Thyroid gland (tissue), 4 donors: ENCODE data around the gene JMJD1C.

ENCODE experiments used
- CTCF ChIP-seq, 6 experiments: fragments of 200-600 bp in 3 of 6; fragments of 450-650 bp in 3 of 6; sonication (generic) in 3 of 6; IDR thresholded peaks; one replicate each; pipeline ENCODE4 v1.5.1; 2016 to 2019; ENCODE audit warnings: antibody characterized with exemption in 6 of 6, mild to moderate bottlenecking in 2 of 6, inconsistent platforms in 1 of 6, moderate library complexity in 1 of 6
- POLR2A ChIP-seq, 2 donors: fragments of 450-650 bp; IDR thresholded peaks; one replicate each; pipeline ENCODE4 v1.6.1; 2017; ENCODE audit warnings: antibody characterized with exemption in 2 of 2, mild to moderate bottlenecking in 2 of 2, moderate library complexity in 1 of 2

DNA sequence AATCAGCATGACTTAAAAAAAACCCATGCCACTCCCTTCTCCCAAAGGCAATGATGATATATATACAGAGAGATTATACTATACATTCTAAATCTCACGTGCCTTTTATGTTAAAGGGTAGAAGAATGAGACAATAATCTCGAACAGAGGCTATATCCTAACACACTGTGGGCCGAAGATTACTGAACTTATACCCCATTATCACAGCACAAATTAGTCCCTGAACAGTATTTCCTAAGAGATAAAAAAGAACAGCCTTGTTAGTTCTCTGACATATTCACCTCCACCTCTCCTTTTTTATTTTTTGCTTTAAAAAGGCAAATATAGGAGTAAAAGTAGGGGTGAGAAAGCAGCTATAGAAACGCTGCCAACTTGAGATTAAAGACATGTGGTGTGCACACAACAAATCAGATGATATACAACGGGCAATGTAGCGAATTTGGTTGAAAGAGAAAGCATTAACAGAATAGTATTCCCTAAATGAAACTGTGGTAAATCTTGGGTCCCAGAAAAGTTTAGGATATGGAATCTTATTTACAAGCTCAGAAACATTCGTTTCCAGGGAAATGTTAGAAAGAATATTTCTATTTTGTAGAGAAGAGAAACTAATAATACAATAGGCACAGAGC lies 69.5 kb downstream of the JMJD1C start:
- TF ChIP-seq POLR2A (IDR thresholded peaks at IDR 0.05) (no peak), CTCF (IDR thresholded peaks at IDR 0.05) (no peak)
